Spleen (tissue), 11 donors: ENCODE data around the gene TRPM1. TPM values are rescaled to one million over a fixed set of nuclear protein-coding genes. Genes with fewer than 3 reads are reported as not detected.

ENCODE experiments used
- DNase-seq: peaks from one replicate; pipeline ENCODE4 v3.0.0-alpha.2; 2020
- H3K27ac ChIP-seq, 8 donors: fragments of 200-600 bp; sonication (generic) in 7 of 8; 1 replicate in 4 of 8; 2 replicates in 4 of 8; pipeline versions ENCODE4 v1.5.0 to v1.8.0; 2016 to 2021; ENCODE audit warnings: inconsistent platforms in 4 of 8, mild to moderate bottlenecking in 4 of 8, moderate library complexity in 1 of 8
- H3K27me3 ChIP-seq, 7 donors: fragments of 200-600 bp; sonication (generic) in 6 of 7; replicated peaks in 1 of 7; 1 replicate in 4 of 7; 2 replicates in 3 of 7; pipeline versions ENCODE4 v1.5.0 to v1.8.0; 2016 to 2021; ENCODE audit warnings: inconsistent platforms in 3 of 7, mild to moderate bottlenecking in 1 of 7
- H3K36me3 ChIP-seq, 6 donors: fragments of 200-600 bp; sonication (generic) in 5 of 6; 1 replicate in 4 of 6; 2 replicates in 2 of 6; pipeline versions ENCODE4 v1.5.0 to v1.8.0; 2016 to 2021; ENCODE audit warnings: inconsistent platforms in 2 of 6
- H3K4me1 ChIP-seq, 6 donors: fragments of 200-600 bp; sonication (generic) in 5 of 6; 1 replicate in 3 of 6; 2 replicates in 3 of 6; pipeline versions ENCODE4 v1.5.0 to v1.8.0; 2016 to 2021; ENCODE audit warnings: inconsistent platforms in 3 of 6
- H3K4me3 ChIP-seq, 8 donors: fragments of 200-600 bp; sonication (generic) in 7 of 8; 1 replicate in 4 of 8; 2 replicates in 4 of 8; pipeline versions ENCODE4 v1.5.0 to v1.8.0; 2016 to 2021; ENCODE audit warnings: inconsistent platforms in 4 of 8, mild to moderate bottlenecking in 4 of 8, moderate library complexity in 2 of 8
- H3K9me3 ChIP-seq, 8 donors: fragments of 200-600 bp; sonication (generic) in 7 of 8; 1 replicate in 4 of 8; 2 replicates in 4 of 8; pipeline versions ENCODE4 v1.5.0 to v1.8.0; 2016 to 2021; ENCODE audit warnings: inconsistent platforms in 4 of 8
- POLR2A ChIP-seq, 3 donors: fragments of 450-650 bp; IDR thresholded peaks; one replicate each; pipeline ENCODE4 v1.5.1; 2017; ENCODE audit warnings: antibody characterized with exemption in 3 of 3, mild to moderate bottlenecking in 1 of 3
- POLR2AphosphoS5 ChIP-seq, 3 donors: sonication (generic); formaldehyde crosslinking; IDR thresholded peaks; one replicate each; pipeline ENCODE4 v1.5.1; 2017; ENCODE audit warnings: antibody characterized with exemption in 3 of 3
- WGBS, 5 donors: extraction: QIAGEN DNeasy Blood & Tissue Kit in 3 of 5; methylation state at CpG; one replicate each; pipeline versions ENCODE4 v1.1.5 to v1.1.7; 2013 to 2018; 5-methylcytosine and 5-hydroxymethylcytosine counted together
- intact Hi-C: fragments of 100-400 bp; cut with DNase I; formaldehyde crosslinking; loops from one replicate; pipeline ENCODE4 v1.15.0; 2023; ENCODE audit warnings: low total_unique reads
- polyA plus RNA-seq, 3 donors: library from polyadenylated mRNA; stranded (reverse); fragments of 200-250 nt; gene quantifications; one replicate each; pipeline ENCODE4 v1.2.1, GENCODE V29; 2013
- total RNA-seq, 7 donors: library from RNA; depleted of rRNA in 3 of 7; stranded (reverse); fragments of >200 nt in 3 of 7; fragmentation: NEBNext Ultra II Directional in 4 of 7; extraction: Animal tissue kit (Norgen Biotek cat#: 25700) in 4 of 7; gene quantifications; one replicate each; pipeline versions ENCODE4 v1.1.0 to v1.2.1, GENCODE V29; 2016 to 2021
- TF ChIP-seq, protein P1 (sequence below), 11 experiments: fragments of 200-600 bp in 7 of 11; fragments of 450-650 bp in 4 of 11; sonication (generic) in 4 of 11; IDR thresholded peaks in 8 of 11; conservative IDR thresholded peaks in 3 of 11; 1 replicate in 7 of 11; 2 replicates in 4 of 11; pipeline versions ENCODE4 v1.4.0 to v1.8.0; 2016 to 2021; ENCODE audit warnings: antibody characterized with exemption in 11 of 11, inconsistent platforms in 4 of 11, mild to moderate bottlenecking in 1 of 11
- donor health status: healthy with polysubstance abuse.
- donor health status: DM: no; HTN: no; CAD: no; lungs with moderate emphysema.
- donor health status: DM: no; HTN: no; CAD: no.
- donor health status: Bipolar disorder and iron deficiency.
- donor health status: healthy.
- donor health status: DM: no; HTN: no; CAD: no.
- donor health status: DM: yes; HTN: yes; CAD: no.

The TRPM1 gene
- total and polyA plus RNA-seq, 10 donors = 0.06 to 0.42 TPM; not detected in 8

DNA sequence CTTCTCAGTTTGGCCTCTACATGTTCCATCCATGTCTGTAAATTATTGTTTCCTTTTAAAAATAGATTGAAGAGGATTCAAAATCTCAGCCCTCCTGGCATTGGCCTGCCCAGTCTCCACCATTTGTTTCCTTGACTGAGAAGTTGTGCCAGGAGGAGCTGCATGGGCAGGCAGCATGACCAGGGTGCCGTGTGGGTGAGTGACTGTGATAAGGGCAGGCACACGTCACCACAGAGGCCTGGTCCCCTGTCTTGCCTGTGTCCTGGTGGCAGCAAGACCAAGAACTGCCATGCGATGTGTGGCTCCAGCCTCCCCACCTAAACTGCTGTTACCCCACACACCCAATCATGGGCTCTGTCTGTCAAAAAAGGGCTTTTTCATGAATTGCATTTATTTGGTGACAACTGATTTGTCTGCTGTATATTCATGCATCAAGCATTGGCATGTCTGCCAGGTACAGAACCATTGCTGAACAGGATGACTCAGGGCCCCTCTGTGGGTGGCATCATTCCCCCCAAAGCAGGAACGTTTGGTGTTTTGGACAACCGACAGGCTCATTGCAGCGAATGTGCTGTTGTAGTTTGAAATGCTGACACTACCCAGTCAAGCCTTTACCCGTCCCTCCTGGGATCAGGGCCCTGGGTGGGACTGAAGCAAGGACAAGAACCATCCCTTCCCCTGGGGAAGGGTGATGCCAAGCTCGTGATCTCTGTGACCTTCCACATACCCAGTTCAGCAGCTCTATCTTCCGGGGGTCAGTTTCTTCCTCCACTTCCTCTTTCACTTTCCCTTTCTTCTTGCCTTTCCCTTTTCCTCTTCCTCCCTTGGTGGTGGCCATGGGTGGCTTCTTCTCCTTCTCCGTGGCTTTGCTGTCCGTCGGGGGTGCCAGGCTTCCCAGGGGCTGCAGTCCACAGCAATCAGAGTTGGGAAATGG, 51.6 kb downstream of the TRPM1 start:
- H3K27ac ChIP-seq = peak overlapping the region in 5 of 8 donors; percentile 21 to 75 (median 62)

DNA sequence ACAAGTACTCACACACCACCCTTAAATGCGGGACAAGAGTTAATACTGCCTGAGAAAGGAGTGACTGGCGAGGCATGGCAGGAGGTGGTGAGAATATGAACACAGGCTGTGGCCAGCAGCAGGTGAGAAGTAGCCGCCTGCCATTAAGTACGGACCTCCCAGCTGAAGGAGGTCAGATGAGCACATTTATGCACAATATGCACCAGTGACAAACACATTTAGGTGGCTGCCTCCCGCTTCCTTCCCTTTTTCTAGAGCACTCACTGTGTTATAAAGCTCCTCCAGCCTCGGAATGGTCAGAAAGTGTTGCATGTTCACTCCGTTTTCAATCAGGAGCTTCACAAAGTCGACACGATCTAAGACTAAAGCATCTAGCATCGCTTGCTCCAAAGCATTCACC, 52.4 kb downstream of the TRPM1 start:
- no peak for DNase-seq
- intact Hi-C loops = no loop called here
- TF ChIP-seq, protein P1, sequence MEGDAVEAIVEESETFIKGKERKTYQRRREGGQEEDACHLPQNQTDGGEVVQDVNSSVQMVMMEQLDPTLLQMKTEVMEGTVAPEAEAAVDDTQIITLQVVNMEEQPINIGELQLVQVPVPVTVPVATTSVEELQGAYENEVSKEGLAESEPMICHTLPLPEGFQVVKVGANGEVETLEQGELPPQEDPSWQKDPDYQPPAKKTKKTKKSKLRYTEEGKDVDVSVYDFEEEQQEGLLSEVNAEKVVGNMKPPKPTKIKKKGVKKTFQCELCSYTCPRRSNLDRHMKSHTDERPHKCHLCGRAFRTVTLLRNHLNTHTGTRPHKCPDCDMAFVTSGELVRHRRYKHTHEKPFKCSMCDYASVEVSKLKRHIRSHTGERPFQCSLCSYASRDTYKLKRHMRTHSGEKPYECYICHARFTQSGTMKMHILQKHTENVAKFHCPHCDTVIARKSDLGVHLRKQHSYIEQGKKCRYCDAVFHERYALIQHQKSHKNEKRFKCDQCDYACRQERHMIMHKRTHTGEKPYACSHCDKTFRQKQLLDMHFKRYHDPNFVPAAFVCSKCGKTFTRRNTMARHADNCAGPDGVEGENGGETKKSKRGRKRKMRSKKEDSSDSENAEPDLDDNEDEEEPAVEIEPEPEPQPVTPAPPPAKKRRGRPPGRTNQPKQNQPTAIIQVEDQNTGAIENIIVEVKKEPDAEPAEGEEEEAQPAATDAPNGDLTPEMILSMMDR (IDR thresholded peaks at IDR 0.05 in 8 of 11, conservative IDR thresholded peaks at IDR 0.05 in 3 of 11) = no peak
- TF ChIP-seq POLR2A (IDR thresholded peaks at IDR 0.05) = no peak
- TF ChIP-seq POLR2AphosphoS5 (IDR thresholded peaks at IDR 0.05) = no peak
- H3K36me3 ChIP-seq = no peaks in the 10 kb centered on the region
- no peaks in the 10 kb centered on the region for H3K27me3 ChIP-seq
- H3K9me3 ChIP-seq = no peaks in the 10 kb centered on the region
- peak overlapping the region in 4 of 8 donors; percentile 49 to 75 (median 62) for H3K27ac ChIP-seq
- WGBS, 5 donors = 41 to 58% (median 52%) methylated on average over 10 of the region's 10 CpGs
- H3K4me3 ChIP-seq = peak overlapping the region in 1 of 8 donors; percentile 29
- H3K4me1 ChIP-seq = peaks cover 0 to 39% (median 31%) of the 10 kb centered on the region in 6 donors

More for the DNA sequence above, 51.6 kb downstream of the TRPM1 start:
- no peak for TF ChIP-seq POLR2AphosphoS5 (IDR thresholded peaks at IDR 0.05)
- no peak for TF ChIP-seq POLR2A (IDR thresholded peaks at IDR 0.05)
- TF ChIP-seq, protein P1 (IDR thresholded peaks at IDR 0.05 in 8 of 11, conservative IDR thresholded peaks at IDR 0.05 in 3 of 11) = no peak
- Histone ChIP-seq H3K27me3 (no peaks in the 10 kb centered on the region), H3K36me3 (no peaks in the 10 kb centered on the region), H3K4me1 (peaks cover 0 to 39% (median 31%) of the 10 kb centered on the region in 6 donors), H3K9me3 (no peaks in the 10 kb centered on the region), H3K4me3 (peak overlapping the region in 1 of 8 donors; percentile 29)
- no peak for DNase-seq
- intact Hi-C loops = no loop called here
- WGBS, 5 donors = 45 to 55% (median 47%) methylated on average over 12 of the region's 12 CpGs

DNA sequence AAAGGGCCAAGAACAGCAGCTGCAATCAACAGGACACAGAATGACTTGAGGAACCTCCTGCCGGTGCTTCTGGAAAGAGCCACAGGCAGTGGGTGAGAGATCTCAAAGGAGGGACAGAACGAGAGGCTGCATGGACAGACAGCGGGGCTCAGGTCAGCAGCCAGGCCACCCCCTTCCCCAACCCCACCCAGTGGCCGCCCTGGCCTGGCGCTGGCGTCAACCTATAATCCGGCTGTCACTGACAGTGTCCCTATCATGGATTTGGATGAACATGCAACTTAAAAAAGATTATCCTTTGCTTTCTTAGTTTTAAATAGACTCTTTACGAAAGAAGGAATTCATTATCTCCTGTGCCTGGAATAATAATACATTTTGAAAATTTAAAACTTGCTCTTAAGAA, 54.1 kb downstream of the TRPM1 start:
- H3K4me1 ChIP-seq = peaks cover 0 to 39% (median 31%) of the 10 kb centered on the region in 6 donors
- intact Hi-C loops = no loop called here
- TF ChIP-seq POLR2AphosphoS5 (IDR thresholded peaks at IDR 0.05) = no peak
- TF ChIP-seq, protein P1 (IDR thresholded peaks at IDR 0.05 in 8 of 11, conservative IDR thresholded peaks at IDR 0.05 in 3 of 11) = no peak
- no peak for TF ChIP-seq POLR2A (IDR thresholded peaks at IDR 0.05)
- no peak overlapping the region for H3K27ac ChIP-seq
- no peaks in the 10 kb centered on the region for H3K9me3 ChIP-seq
- no peak overlapping the region for H3K4me3 ChIP-seq
- WGBS, 5 donors = 89 to 99% (median 92%) methylated on average over 8 of the region's 8 CpGs
- H3K27me3 ChIP-seq = no peaks in the 10 kb centered on the region
- no peaks in the 10 kb centered on the region for H3K36me3 ChIP-seq
- no peak for DNase-seq

DNA sequence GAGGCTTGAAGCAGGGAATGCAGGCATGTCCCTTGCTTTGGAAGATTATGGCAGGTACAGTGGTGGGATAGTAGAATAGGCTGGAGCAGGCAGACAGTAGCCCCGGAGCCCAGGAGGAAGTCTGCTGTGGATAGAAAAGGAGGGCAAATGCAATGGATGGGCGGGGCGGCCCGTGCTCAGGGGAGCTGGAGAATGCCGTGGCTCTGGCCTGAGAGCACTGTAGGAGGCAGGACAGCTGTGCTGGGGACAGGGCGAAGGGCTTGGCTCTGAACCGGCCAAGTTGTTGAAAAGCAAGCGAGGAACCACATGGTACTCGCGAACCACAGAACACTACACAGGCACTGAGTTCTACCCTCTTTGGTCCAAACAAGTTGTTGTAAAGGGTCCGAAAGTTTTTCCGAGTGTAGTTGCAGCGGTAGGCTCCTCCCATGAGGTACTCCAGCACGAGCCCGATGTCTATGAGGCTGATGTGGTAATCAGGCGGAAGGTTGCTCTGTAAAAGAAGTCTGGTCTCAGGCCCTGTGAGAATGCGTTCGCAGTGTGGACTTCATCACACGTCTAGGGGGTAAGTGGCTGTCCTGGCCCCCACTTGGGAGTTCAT, 54.7 kb downstream of the TRPM1 start:
- TF ChIP-seq POLR2AphosphoS5 (IDR thresholded peaks at IDR 0.05) (no peak), POLR2A (IDR thresholded peaks at IDR 0.05) (no peak)
- TF ChIP-seq, protein P1 (IDR thresholded peaks at IDR 0.05 in 8 of 11, conservative IDR thresholded peaks at IDR 0.05 in 3 of 11) = no peak
- intact Hi-C loops = no loop called here
- Histone ChIP-seq H3K27ac (no peak overlapping the region), H3K9me3 (no peaks in the 10 kb centered on the region), H3K36me3 (no peaks in the 10 kb centered on the region), H3K4me3 (no peak overlapping the region), H3K4me1 (peaks cover 0 to 38% (median 30%) of the 10 kb centered on the region in 6 donors), H3K27me3 (no peaks in the 10 kb centered on the region)
- WGBS, 5 donors = 90 to 94% (median 91%) methylated on average over 19 of the region's 19 CpGs
- DNase-seq = no peak
